ENCODE measurements around the gene DBNL. TPM values are rescaled to one million over a fixed set of nuclear protein-coding genes. Genes with fewer than 3 reads are reported as not detected.

DBNL gene
- total RNA-seq, 6 donors from 2014 or later = 81.8 to 169 (median 130) TPM

GRCh38 chr7:44063894-44064651, 19.6 kb downstream of the DBNL start:
- peaks cover 21 to 37% (median 33%) of the 10 kb centered on the region in 4 donors for H3K36me3 ChIP-seq

GRCh38 chr7:44064791-44065430, 20.4 kb downstream of the DBNL start:
- no peak overlapping the region for H3K27ac ChIP-seq
- ATAC-seq (ENCODE audit: low FRiP score in 2 of 2) = peak; percentile 1 to 4
- 30% methylated on average over 6 to 33 of the region's 33 CpGs for WGBS, 2 donors

More at GRCh38 chr7:44063894-44064651, 19.6 kb downstream of the DBNL start:
- Histone ChIP-seq H3K27me3 (no peaks in the 10 kb centered on the region), H3K9me3 (no peaks in the 10 kb centered on the region), H3K4me3 (no peak overlapping the region), H3K4me1 (peaks cover 11 to 26% (median 22%) of the 10 kb centered on the region in 4 donors), H3K27ac (no peak overlapping the region)
- no peak for TF ChIP-seq EP300 (IDR thresholded peaks at IDR 0.05)
- no peak for TF ChIP-seq POLR2A (IDR thresholded peaks at IDR 0.05)
- TF ChIP-seq POLR2AphosphoS5 (IDR thresholded peaks at IDR 0.05) = no peak
- TF ChIP-seq, protein P1, sequence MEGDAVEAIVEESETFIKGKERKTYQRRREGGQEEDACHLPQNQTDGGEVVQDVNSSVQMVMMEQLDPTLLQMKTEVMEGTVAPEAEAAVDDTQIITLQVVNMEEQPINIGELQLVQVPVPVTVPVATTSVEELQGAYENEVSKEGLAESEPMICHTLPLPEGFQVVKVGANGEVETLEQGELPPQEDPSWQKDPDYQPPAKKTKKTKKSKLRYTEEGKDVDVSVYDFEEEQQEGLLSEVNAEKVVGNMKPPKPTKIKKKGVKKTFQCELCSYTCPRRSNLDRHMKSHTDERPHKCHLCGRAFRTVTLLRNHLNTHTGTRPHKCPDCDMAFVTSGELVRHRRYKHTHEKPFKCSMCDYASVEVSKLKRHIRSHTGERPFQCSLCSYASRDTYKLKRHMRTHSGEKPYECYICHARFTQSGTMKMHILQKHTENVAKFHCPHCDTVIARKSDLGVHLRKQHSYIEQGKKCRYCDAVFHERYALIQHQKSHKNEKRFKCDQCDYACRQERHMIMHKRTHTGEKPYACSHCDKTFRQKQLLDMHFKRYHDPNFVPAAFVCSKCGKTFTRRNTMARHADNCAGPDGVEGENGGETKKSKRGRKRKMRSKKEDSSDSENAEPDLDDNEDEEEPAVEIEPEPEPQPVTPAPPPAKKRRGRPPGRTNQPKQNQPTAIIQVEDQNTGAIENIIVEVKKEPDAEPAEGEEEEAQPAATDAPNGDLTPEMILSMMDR (IDR thresholded peaks at IDR 0.05) = no peak
- ATAC-seq (ENCODE audit: low FRiP score in 2 of 2) (no peak), DNase-seq (peak in 1 of 2 donors; percentile 20)
- 18 to 41% methylated on average over 5 to 16 of the region's 16 CpGs for WGBS, 2 donors

GRCh38 chr7:44065431-44066110, 21.1 kb downstream of the DBNL start, which contains the start of gene PGAM2:
TSS of gene PGAM2 (minus strand) at chr7:44065567. CDS start at chr7:44065529, 38 bp downstream.
- 23 to 26% methylated on average over 2 to 13 of the region's 14 CpGs for WGBS, 2 donors
- peaks cover 6 to 22% (median 18%) of the 10 kb centered on the region in 4 donors for H3K36me3 ChIP-seq
- TF ChIP-seq EP300 (IDR thresholded peaks at IDR 0.05) (no peak), POLR2A (IDR thresholded peaks at IDR 0.05) (no peak), POLR2AphosphoS5 (IDR thresholded peaks at IDR 0.05) (no peak)
- TF ChIP-seq, protein P1 (IDR thresholded peaks at IDR 0.05) = no peak
- H3K4me1 ChIP-seq = peaks cover 11 to 26% (median 22%) of the 10 kb centered on the region in 4 donors
- no peak within 1 kb of the TSS for H3K27ac ChIP-seq
- DNase-seq (peak in 1 of 2 donors; percentile 19), ATAC-seq (ENCODE audit: low FRiP score in 2 of 2) (peak; percentile 3 to 34)
- no peaks in the 10 kb centered on the region for H3K27me3 ChIP-seq
- no peak within 1 kb of the TSS for H3K4me3 ChIP-seq
- no peaks in the 10 kb centered on the region for H3K9me3 ChIP-seq

More at GRCh38 chr7:44064791-44065430, 20.4 kb downstream of the DBNL start:
- Histone ChIP-seq H3K9me3 (no peaks in the 10 kb centered on the region), H3K27me3 (no peaks in the 10 kb centered on the region), H3K4me3 (no peak overlapping the region), H3K4me1 (peaks cover 11 to 26% (median 22%) of the 10 kb centered on the region in 4 donors), H3K36me3 (peaks cover 12 to 28% (median 24%) of the 10 kb centered on the region in 4 donors)
- TF ChIP-seq, protein P1 (IDR thresholded peaks at IDR 0.05) = no peak
- TF ChIP-seq EP300 (IDR thresholded peaks at IDR 0.05) (no peak), POLR2AphosphoS5 (IDR thresholded peaks at IDR 0.05) (no peak), POLR2A (IDR thresholded peaks at IDR 0.05) (no peak)
- peak in 1 of 2 donors; percentile 79 for DNase-seq

DNA sequence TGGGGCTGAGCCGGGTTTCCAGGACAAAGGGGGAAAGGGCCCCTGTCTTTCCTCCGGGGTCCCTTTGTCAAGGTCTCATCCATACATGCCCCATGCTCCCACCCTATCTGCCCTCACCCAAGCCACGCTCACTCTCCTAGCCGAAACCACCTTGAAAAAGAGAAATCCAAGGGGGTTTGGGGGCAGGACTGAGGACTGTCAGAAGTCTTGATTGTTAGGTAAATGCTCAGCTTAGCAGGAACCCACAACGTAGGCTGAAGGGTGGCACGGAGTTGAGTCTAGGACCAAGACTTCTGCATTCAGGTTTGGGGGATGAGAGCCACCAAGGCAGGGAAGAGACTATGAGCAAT, 21.6 kb downstream of the DBNL start:
- TF ChIP-seq EP300 (IDR thresholded peaks at IDR 0.05) (no peak), POLR2A (IDR thresholded peaks at IDR 0.05) (no peak), POLR2AphosphoS5 (IDR thresholded peaks at IDR 0.05) (no peak)
- TF ChIP-seq, protein P1 (IDR thresholded peaks at IDR 0.05) = no peak
- H3K36me3 ChIP-seq = peaks cover 2 to 17% (median 13%) of the 10 kb centered on the region in 4 donors
- H3K4me3 ChIP-seq = no peak overlapping the region
- no peak for ATAC-seq (ENCODE audit: low FRiP score in 2 of 2)
- 35 to 58% methylated on average over 6 of the region's 6 CpGs for WGBS, 2 donors
- no peaks in the 10 kb centered on the region for H3K9me3 ChIP-seq
- no peak for DNase-seq
- no peak overlapping the region for H3K27ac ChIP-seq
- no peaks in the 10 kb centered on the region for H3K27me3 ChIP-seq
- H3K4me1 ChIP-seq = peaks cover 11 to 27% (median 22%) of the 10 kb centered on the region in 4 donors

All from upper lobe of left lung (tissue), 6 donors.